Lower lobe of right lung (tissue), 2 donors: ENCODE results near the gene TP53I11. TPM values are rescaled to one million over a fixed set of nuclear protein-coding genes. Genes with fewer than 3 reads are reported as not detected.

Source experiments
- ATAC-seq, 2 donors: fragments of 200-7000 bp; cut with Tn5 transposase; one replicate each; pipeline ENCODE4 v1.9.1; 2020 to 2022; ENCODE audit warnings: mild to moderate bottlenecking in 2 of 2, moderate library complexity in 2 of 2
- DNase-seq: peaks from one replicate; pipeline ENCODE4 v3.0.0-alpha.2; 2020
- H3K27ac ChIP-seq: fragments of 200-600 bp; one replicate; pipeline ENCODE4 v1.8.0; 2022
- H3K27me3 ChIP-seq: fragments of 200-600 bp; one replicate; pipeline ENCODE4 v1.8.0; 2022; ENCODE audit warnings: low read depth
- H3K36me3 ChIP-seq: fragments of 200-600 bp; one replicate; pipeline ENCODE4 v1.8.0; 2022; ENCODE audit warnings: mild to moderate bottlenecking
- H3K4me1 ChIP-seq: fragments of 200-600 bp; one replicate; pipeline ENCODE4 v1.8.0; 2022
- H3K4me3 ChIP-seq: fragments of 200-600 bp; one replicate; pipeline ENCODE4 v1.8.0; 2022; ENCODE audit warnings: mild to moderate bottlenecking
- H3K9me3 ChIP-seq: fragments of 200-600 bp; one replicate; pipeline ENCODE4 v1.8.0; 2022
- CTCF ChIP-seq: fragments of 200-600 bp; IDR thresholded peaks from one replicate; pipeline ENCODE4 v1.8.0; 2022; ENCODE audit warnings: antibody characterized with exemption, mild to moderate bottlenecking
- intact Hi-C: fragments of 100-400 bp; cut with DNase I; formaldehyde crosslinking; loops from one replicate; pipeline ENCODE4 v1.11.0; 2022
- total RNA-seq: library from RNA; stranded (reverse); fragmentation: NEBNext Ultra II Directional; extraction: Animal tissue kit (Norgen Biotek cat#: 25700); gene quantifications from one replicate; pipeline ENCODE4 v1.2.1, GENCODE V29; 2021
- donor health status: DM: no; HTN: yes; CAD: no; lungs with severe emphysema.

The TP53I11 gene
- total RNA-seq, 1 donor from 2014 or later = 103 TPM

DNA sequence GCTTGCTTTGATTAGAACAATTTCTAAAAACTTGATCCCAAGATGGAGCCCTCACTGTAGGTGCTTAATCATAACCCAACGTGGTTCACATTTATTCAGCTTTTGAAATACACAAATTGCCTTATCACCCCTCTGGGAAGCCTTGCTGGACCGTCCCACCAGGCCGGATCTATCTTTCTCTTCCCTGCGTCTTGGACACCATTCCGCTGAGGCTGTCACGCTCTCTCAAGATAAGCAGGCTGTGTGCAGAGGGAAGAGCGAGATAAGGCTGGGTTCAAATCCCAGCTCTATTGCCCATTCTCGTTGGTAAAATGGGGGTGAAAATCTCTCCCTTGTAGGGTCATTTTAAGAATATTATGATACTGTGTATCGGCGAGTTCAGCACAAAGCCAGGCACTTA, 20.5 kb upstream of the TP53I11 start:
- ATAC-seq (no peak), DNase-seq (no peak)
- intact Hi-C loops = no loop called here
- Histone ChIP-seq H3K9me3 (no peaks in the 10 kb centered on the region), H3K4me1 (no peaks in the 10 kb centered on the region), H3K36me3 (no peaks in the 10 kb centered on the region), H3K27me3 (no peaks in the 10 kb centered on the region), H3K27ac (no peak overlapping the region), H3K4me3 (no peak overlapping the region)
- no peak for TF ChIP-seq CTCF

DNA sequence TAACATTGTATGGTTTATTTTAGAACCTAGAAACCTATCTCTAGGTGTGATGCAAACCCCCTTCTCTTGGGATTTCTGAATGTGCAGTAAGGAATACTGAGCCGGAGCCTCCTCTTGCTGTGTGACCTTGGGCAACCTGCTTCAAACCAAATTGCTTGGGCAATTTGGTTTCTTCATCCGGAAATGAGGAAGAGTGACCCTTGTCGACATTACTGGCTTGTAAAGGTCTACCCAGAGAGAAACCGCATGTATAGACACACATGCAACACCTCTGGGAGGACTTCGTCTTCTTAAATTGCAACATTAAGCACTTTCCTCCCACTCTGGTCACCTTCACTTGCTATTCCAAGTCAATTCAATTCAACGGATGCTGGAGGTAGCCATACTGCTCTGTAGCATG, 19.6 kb upstream of the TP53I11 start:
- intact Hi-C loops = no loop called here
- no peak overlapping the region for H3K27ac ChIP-seq
- peaks cover 3% of the 10 kb centered on the region for H3K4me1 ChIP-seq
- TF ChIP-seq CTCF = no peak
- H3K27me3 ChIP-seq = no peaks in the 10 kb centered on the region
- no peak for DNase-seq
- no peaks in the 10 kb centered on the region for H3K36me3 ChIP-seq
- ATAC-seq = no peak
- H3K9me3 ChIP-seq = no peaks in the 10 kb centered on the region
- no peak overlapping the region for H3K4me3 ChIP-seq

GRCh38 chr11:44969651-44970252, 19.1 kb upstream of the TP53I11 start:
- Histone ChIP-seq H3K9me3 (no peaks in the 10 kb centered on the region), H3K4me1 (peaks cover 3% of the 10 kb centered on the region), H3K4me3 (no peak overlapping the region), H3K27me3 (no peaks in the 10 kb centered on the region), H3K27ac (no peak overlapping the region), H3K36me3 (no peaks in the 10 kb centered on the region)
- ATAC-seq (no peak), DNase-seq (no peak)
- intact Hi-C loops = no loop called here
- no peak for TF ChIP-seq CTCF

GRCh38 chr11:44968510-44968909, 17.8 kb upstream of the TP53I11 start:
- Histone ChIP-seq H3K36me3 (no peaks in the 10 kb centered on the region), H3K27me3 (no peaks in the 10 kb centered on the region), H3K27ac (no peak overlapping the region), H3K9me3 (no peaks in the 10 kb centered on the region), H3K4me1 (peaks cover 9% of the 10 kb centered on the region), H3K4me3 (no peak overlapping the region)
- intact Hi-C loops = no loop called here
- DNase-seq = no peak
- ATAC-seq = no peak
- no peak for TF ChIP-seq CTCF

DNA sequence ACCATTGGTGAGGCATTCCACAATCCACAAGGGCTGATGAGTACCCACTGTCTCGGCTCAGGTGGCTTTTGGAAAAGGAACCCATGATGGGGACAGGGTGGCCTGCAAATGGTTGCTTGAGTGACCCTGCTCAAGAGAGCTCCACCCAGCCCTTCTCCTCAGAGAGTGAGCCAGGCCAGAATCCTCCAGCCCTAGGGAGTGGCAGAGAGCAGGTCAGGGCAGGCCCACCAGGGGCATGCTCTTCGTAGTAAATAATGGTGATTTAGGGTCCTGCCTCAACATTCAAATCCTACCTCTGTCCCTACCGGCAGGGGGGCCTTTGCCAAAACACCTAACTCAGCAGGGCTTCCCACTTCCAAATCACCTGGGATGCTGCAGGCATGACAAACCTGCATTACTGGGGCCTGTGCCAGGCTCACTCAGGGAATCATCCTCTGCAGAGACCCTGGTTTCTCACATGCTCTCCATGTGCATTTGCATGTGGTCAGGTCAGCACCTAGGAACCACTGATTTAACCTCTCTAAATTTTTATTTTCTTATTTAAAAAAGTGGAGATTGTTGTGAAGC, 17.3 kb upstream of the TP53I11 start:
- no peak overlapping the region for H3K27ac ChIP-seq
- no peaks in the 10 kb centered on the region for H3K9me3 ChIP-seq
- intact Hi-C loops = no loop called here
- H3K4me3 ChIP-seq = no peak overlapping the region
- no peak for TF ChIP-seq CTCF
- peaks cover 9% of the 10 kb centered on the region for H3K4me1 ChIP-seq
- no peaks in the 10 kb centered on the region for H3K36me3 ChIP-seq
- no peaks in the 10 kb centered on the region for H3K27me3 ChIP-seq
- no peak for DNase-seq
- ATAC-seq = no peak
